ENCODE measurements around the gene VAX1.

Gene VAX1

DNA sequence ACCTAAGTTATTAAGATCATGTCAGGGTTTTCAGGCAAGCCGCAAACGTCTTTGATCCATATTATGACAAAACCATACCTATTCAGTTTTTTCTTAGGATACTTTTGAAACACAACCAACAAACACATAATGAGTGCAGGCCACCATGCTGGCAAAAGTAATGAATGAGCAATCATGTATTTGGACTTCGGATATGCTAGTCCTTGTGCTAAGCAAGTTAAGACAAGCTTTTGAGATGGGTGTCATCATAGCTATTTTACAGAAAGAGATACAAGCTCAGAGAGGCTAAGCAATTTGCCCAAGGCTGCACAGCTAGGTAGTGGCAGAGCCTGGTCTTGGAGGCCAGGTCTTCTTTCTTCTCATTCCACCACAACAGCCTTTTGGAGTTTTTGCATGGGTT is 46.8 kb upstream of the VAX1 start:
- Histone ChIP-seq H2AFZ (ENCODE audit: low read length) (no peak overlapping the region), H3K27ac (ENCODE audit: low read depth, low read length, poor library complexity, severe bottlenecking) (no peak overlapping the region), H3K4me3 (ENCODE audit: low read depth, low read length, poor library complexity, severe bottlenecking) (no peak overlapping the region), H3K4me2 (ENCODE audit: low read length) (no peak overlapping the region), H3F3A (ENCODE audit: insufficient read depth, low read length) (no peaks in the 10 kb centered on the region), H3K4me1 (ENCODE audit: insufficient read depth, low read length, severe bottlenecking) (no peaks in the 10 kb centered on the region), H3K9ac (ENCODE audit: low read length) (no peak overlapping the region), H3K36me3 (ENCODE audit: insufficient read depth, low read length) (no peaks in the 10 kb centered on the region), H3K79me2 (ENCODE audit: insufficient read depth, low read length) (no peaks in the 10 kb centered on the region), H3K9me2 (ENCODE audit: low read depth, low read length) (no peaks in the 10 kb centered on the region), H3K9me3 (ENCODE audit: low read length) (no peaks in the 10 kb centered on the region), H3K27me3 (ENCODE audit: insufficient read depth, low read length) (no peaks in the 10 kb centered on the region), H4K20me1 (ENCODE audit: insufficient read depth, low read length) (no peaks in the 10 kb centered on the region)
- TF ChIP-seq EZH2 (IDR thresholded peaks at IDR 0.05; ENCODE audit: borderline replicate concordance, low read length), result no peak
- TF ChIP-seq, protein P1, sequence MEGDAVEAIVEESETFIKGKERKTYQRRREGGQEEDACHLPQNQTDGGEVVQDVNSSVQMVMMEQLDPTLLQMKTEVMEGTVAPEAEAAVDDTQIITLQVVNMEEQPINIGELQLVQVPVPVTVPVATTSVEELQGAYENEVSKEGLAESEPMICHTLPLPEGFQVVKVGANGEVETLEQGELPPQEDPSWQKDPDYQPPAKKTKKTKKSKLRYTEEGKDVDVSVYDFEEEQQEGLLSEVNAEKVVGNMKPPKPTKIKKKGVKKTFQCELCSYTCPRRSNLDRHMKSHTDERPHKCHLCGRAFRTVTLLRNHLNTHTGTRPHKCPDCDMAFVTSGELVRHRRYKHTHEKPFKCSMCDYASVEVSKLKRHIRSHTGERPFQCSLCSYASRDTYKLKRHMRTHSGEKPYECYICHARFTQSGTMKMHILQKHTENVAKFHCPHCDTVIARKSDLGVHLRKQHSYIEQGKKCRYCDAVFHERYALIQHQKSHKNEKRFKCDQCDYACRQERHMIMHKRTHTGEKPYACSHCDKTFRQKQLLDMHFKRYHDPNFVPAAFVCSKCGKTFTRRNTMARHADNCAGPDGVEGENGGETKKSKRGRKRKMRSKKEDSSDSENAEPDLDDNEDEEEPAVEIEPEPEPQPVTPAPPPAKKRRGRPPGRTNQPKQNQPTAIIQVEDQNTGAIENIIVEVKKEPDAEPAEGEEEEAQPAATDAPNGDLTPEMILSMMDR (IDR thresholded peaks at IDR 0.05; ENCODE audit: low read length), result no peak

GRCh38 chr10:117184296-117184695 is 46.2 kb upstream of the VAX1 start:
- H3K9ac ChIP-seq (ENCODE audit: low read length), result no peak overlapping the region
- no peak overlapping the region for H3K27ac ChIP-seq (ENCODE audit: low read depth, low read length, poor library complexity, severe bottlenecking)
- no peak overlapping the region for H3K4me3 ChIP-seq (ENCODE audit: low read depth, low read length, poor library complexity, severe bottlenecking)
- no peaks in the 10 kb centered on the region for H3K27me3 ChIP-seq (ENCODE audit: insufficient read depth, low read length)
- H3K9me3 ChIP-seq (ENCODE audit: low read length), result no peaks in the 10 kb centered on the region
- no peaks in the 10 kb centered on the region for H3F3A ChIP-seq (ENCODE audit: insufficient read depth, low read length)
- no peaks in the 10 kb centered on the region for H3K4me1 ChIP-seq (ENCODE audit: insufficient read depth, low read length, severe bottlenecking)
- no peak for TF ChIP-seq EZH2 (IDR thresholded peaks at IDR 0.05; ENCODE audit: borderline replicate concordance, low read length)
- TF ChIP-seq, protein P1 (IDR thresholded peaks at IDR 0.05; ENCODE audit: low read length), result no peak
- H4K20me1 ChIP-seq (ENCODE audit: insufficient read depth, low read length), result no peaks in the 10 kb centered on the region
- no peaks in the 10 kb centered on the region for H3K36me3 ChIP-seq (ENCODE audit: insufficient read depth, low read length)
- H3K9me2 ChIP-seq (ENCODE audit: low read depth, low read length), result no peaks in the 10 kb centered on the region
- H3K4me2 ChIP-seq (ENCODE audit: low read length), result no peak overlapping the region
- no peaks in the 10 kb centered on the region for H3K79me2 ChIP-seq (ENCODE audit: insufficient read depth, low read length)
- H2AFZ ChIP-seq (ENCODE audit: low read length), result no peak overlapping the region

GRCh38 chr10:117178190-117178589 is 40.1 kb upstream of the VAX1 start:
- Histone ChIP-seq H3K4me2 (ENCODE audit: low read length) (no peak overlapping the region), H2AFZ (ENCODE audit: low read length) (no peak overlapping the region), H3K9ac (ENCODE audit: low read length) (no peak overlapping the region), H3K79me2 (ENCODE audit: insufficient read depth, low read length) (no peaks in the 10 kb centered on the region), H3K9me3 (ENCODE audit: low read length) (no peaks in the 10 kb centered on the region), H3K36me3 (ENCODE audit: insufficient read depth, low read length) (no peaks in the 10 kb centered on the region), H3K4me1 (ENCODE audit: insufficient read depth, low read length, severe bottlenecking) (peaks cover 15% of the 10 kb centered on the region), H3K27me3 (ENCODE audit: insufficient read depth, low read length) (no peaks in the 10 kb centered on the region), H3F3A (ENCODE audit: insufficient read depth, low read length) (no peaks in the 10 kb centered on the region), H4K20me1 (ENCODE audit: insufficient read depth, low read length) (no peaks in the 10 kb centered on the region), H3K27ac (ENCODE audit: low read depth, low read length, poor library complexity, severe bottlenecking) (no peak overlapping the region), H3K4me3 (ENCODE audit: low read depth, low read length, poor library complexity, severe bottlenecking) (no peak overlapping the region), H3K9me2 (ENCODE audit: low read depth, low read length) (no peaks in the 10 kb centered on the region)
- no peak for TF ChIP-seq EZH2 (IDR thresholded peaks at IDR 0.05; ENCODE audit: borderline replicate concordance, low read length)

DNA sequence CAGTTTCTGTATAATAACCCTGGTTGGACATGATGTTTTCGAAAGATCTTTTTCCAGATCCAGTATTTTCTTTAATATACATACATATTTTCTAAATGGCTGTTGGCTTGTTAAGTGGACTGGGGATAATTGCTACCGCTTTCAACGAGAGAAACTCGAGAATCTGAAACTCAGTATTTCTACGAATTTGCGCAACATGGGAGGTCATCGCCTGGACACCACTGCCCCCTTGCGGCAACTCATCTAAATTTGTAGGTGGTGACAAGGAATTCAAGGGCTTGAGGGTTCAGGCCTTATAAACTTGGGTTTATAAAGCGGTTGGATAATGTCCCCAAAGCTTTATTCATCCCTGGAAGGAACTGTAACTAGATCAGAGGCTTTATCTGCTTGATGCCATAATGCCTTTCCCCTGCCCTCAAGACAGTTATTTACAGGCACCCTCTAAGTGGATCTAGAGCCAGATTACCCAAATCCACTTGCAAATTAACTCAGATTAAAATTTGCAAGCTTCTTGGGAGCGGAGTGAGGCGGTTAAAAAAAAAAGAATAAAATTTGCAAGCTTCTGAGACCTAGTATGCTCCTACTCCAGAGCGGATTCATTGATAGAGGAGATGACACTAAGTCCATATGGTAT is 37.9 kb upstream of the VAX1 start:
- Histone ChIP-seq H3K4me1 (ENCODE audit: insufficient read depth, low read length, severe bottlenecking) (peaks cover 15% of the 10 kb centered on the region), H3K79me2 (ENCODE audit: insufficient read depth, low read length) (no peaks in the 10 kb centered on the region), H3K4me2 (ENCODE audit: low read length) (peak overlapping the region; percentile 68), H3K36me3 (ENCODE audit: insufficient read depth, low read length) (no peaks in the 10 kb centered on the region), H3K27me3 (ENCODE audit: insufficient read depth, low read length) (no peaks in the 10 kb centered on the region), H4K20me1 (ENCODE audit: insufficient read depth, low read length) (no peaks in the 10 kb centered on the region), H3K27ac (ENCODE audit: low read depth, low read length, poor library complexity, severe bottlenecking) (no peak overlapping the region), H3K9me2 (ENCODE audit: low read depth, low read length) (no peaks in the 10 kb centered on the region), H3K9me3 (ENCODE audit: low read length) (no peaks in the 10 kb centered on the region), H2AFZ (ENCODE audit: low read length) (no peak overlapping the region), H3K4me3 (ENCODE audit: low read depth, low read length, poor library complexity, severe bottlenecking) (peak overlapping the region; percentile 55), H3F3A (ENCODE audit: insufficient read depth, low read length) (no peaks in the 10 kb centered on the region), H3K9ac (ENCODE audit: low read length) (no peak overlapping the region)
- no peak for TF ChIP-seq EZH2 (IDR thresholded peaks at IDR 0.05; ENCODE audit: borderline replicate concordance, low read length)
- TF ChIP-seq, protein P1 (IDR thresholded peaks at IDR 0.05; ENCODE audit: low read length), result peak; percentile 81
